Glomerular visceral epithelial cell (primary cell): Measurements from ENCODE around the gene SLC26A2.

Experiments used
- DNase-seq: peaks from one replicate; pipeline ENCODE4 v3.0.0-alpha.2; 2016; ENCODE audit errors: extremely low spot score

The SLC26A2 gene

DNA sequence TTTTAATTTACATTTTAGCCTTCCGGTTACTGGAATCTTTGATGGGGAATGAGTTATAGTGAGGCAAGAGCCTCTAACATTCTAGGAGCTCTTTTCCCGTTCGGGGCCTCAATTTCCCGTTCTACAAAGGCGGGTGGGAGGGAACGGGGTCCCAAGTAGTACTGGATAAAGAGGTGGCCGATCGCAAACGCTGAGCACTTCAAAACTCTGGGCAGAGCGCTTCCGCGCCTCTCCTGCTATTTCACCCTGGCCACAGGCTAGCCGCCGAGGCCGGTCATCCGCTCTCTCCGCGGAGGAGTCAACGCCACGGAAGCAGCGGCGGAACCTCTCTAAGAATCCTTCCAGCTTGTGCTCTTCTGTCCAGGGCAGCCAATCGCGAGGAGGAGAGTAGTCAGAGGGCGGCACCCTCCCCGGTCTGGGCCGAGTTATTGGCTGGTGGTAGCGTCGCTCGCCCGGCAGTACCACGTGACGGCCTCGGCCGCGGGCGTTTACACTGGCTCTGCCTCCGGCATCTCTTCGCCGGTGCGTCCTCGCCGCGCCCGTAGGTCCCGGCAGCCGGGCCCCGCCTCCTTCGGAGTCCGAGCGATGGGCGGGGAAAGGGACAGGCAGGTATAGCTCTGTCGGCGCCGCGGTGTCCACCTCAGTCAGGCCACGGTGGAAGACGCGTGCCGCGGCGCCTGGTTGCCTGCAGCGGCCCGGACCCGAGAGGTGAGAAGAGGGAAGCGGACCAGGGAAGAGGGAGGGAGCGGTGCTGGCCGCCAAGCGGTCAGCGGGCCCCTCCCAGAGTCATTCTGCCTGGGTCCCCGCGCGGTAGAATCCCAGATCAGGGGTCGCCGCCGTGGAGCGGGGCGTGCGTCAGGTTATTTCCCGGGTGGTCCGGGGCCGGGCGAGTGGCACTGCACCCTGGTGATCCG is at the start of gene SLC26A2:
SLC26A2 (plus strand) TSS at position 487 of the 914 bp plus-strand sequence. CDS start 16,895 bp downstream, outside the sequence.
- DNase-seq = peak; percentile 98

DNA sequence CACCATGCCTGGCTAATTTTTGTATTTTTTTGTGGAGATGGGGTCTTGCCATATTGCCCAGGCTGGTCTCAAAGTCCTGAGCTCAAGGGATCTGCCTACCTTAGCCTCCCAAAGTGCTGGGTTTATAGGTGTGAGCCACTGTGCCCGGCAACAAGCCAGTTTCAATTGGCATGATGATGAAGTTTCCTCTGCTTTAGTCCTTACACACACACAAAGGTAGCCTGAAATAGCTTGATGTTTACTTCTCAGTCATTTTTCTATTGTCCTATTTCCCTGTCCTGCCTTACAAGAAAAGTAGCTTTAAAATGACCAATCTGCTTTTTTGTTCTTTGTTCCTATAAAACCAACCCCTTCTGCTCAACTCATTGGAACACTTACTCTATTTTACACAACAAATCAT is 49.5 kb upstream of the SLC26A2 start:
- DNase-seq = no peak

DNA sequence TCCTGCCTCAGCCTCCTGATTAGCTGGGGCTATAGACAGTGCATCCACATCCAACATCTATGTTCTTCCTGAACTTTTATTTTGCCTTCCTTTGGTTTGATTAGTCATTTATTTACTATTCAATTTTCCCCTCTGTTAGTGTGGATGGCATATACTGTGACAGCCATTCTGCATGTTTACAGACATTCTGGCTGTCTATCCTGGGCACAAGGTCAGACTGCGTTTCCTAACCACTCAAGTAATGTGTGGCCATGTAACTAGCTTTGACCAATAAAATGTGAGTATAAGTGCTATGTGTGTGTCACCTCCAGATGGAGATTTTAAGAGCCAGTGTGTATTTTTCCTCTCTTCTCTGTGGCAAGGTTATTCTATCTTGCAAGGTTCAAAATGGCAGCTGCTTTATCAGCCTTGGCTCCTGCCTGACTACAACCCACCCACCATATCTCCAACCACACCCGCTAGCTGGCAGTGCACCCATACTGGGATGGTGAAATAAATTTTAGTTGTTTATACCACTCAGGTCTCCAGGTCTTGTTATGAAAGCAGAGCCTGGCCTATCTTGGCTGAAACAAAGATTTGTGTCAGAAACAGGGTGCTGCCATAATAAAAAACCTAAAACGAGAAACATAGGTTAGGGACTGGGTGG is 48.2 kb upstream of the SLC26A2 start:
- no peak for DNase-seq

DNA sequence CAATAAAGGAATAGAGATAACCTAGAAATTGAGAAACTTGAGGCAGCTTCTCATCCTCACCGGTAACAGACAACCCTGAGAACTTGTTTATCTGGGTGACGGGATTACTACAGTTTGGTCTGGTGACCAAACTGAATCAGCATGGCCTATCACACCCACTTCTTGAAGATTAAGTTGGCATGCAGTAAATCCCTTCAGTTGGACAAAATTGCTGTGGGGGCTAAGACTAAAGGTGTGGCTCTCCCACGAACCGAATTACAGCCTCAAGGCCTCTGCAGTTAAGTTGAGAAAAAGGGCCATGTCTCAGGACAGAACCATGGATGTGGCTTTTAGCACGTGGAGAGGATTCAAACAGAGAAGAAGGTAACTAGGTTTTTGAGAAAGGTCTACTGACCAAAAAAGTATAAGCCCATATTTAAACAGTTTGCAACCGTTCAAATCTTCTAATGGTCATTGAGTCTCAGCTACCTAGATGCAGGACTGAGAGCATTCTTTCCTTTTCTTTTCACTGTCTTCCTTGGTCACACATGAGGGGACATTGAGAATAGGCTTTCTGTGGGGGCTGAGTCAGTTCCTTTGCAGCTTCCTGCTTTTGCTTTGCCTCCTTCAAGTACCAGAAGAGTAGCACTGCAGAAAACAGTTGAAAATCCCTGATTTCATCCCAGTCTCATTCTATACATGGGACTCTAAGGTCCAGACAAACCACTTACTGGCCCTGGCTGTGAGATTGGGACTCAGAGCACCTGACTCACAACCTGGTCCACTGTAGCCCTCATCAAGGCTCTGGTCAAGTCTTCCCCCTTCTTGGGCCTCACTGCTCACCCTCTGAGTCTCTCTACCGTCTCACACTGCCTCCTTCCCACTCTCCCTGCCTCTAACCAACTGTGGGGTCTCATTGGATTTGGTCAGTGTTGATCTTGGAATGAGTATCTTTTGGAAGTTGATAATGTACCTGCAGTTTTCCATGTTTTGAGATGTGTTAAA is 46.8 kb upstream of the SLC26A2 start:
- DNase-seq = peak; percentile 72

DNA sequence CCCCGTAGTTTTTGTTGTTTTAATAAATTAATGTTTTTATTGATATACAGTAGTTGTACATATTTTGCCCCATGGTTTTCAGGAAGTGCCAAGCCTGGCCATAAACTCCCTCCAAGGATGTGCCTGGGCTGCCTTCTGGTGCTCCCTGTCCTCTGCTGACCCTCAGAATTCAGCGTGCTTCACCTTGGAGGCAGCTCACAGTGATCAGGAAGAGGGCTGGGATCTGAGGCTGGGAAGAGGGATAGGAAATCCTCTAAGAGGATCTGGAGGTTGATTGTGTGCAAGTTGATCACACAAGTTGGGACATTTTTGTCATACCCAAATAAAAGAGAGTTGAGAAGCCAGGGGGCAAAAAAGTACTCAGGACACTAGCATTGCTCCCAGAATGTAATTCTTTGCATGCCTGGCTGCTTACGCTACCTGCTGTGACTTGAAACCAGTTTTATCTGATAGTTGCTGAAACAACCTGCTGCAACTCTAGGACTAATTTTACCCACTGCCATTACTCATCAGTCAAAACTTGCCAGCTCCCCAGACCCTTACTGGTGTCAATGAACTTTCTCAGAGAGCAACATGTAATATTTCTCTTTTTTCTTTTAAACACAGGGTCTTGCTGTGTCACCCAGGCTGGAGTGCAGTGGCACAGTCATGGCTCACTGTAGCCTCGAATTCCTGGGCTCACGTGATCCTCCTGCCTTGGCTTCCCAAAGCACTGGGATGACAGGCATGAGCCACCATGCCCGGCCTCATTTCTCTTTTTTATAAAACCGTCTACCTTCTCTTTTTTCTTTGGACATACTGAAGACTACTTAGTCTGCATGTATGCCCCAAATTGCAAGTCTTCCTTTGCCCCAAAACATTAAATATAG is 44.9 kb upstream of the SLC26A2 start:
- no peak for DNase-seq

DNA sequence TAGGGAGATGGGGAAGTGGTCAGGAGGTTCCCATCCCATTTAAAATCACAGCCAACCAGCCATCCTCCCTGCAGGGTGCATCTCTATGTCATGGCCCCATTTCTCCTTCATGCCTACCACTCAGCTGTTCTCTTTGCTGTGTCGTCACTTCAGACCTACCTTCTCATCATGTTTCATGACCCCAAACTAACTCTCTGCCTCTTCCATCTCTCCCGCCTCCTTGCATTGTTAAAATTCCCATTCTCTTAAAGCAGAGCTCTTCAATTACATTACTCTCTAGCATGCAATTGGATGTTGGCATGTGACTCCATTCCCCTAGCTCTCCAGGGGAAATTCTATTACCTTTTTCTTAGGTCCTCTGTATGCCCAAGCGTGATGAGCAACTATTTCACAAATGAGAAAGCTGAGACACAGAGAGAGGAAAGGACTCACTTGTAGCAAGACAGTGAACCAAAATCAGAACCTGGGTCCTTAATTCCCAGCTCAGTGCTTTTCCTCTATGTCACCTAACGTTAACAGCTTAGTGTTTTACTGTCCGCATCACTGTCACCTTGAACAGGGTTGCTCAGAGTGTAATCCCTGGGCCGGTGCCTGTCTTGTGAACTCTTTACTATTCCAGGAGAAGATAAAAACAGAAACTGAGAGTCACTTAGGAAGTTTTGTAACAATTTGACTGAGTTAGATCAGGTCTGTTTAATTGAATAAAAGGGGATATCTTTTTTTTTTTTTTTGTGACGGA is 44.1 kb upstream of the SLC26A2 start:
- DNase-seq = no peak

DNA sequence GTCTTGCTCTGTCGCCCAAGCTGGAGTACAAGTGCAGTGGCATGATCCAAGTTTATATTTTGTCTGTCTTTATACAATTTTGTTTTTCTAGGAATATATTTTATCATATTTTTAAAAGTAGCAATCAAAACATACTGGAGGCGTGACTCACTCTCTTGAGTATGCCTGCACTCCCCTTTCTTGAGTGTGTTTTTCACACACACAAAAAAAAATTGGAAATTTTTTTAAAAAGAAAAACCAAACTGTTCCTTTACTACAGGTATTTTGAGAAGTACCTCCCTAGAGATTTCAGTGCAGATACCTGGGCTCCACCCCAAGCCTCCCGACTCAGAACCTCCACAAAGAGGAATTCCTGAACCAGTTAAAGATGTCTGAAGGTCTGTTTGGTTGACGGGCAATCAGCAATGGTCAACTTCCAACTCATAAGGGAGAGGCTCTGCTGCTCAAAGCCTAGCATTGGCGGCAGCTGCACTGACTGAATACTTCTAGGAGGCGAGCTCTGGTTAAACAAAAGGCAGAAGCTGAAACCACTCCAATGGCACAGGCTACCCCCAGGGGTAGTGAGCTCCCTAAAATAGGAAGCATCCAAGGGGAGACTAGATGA is 43.4 kb upstream of the SLC26A2 start:
- no peak for DNase-seq

DNA sequence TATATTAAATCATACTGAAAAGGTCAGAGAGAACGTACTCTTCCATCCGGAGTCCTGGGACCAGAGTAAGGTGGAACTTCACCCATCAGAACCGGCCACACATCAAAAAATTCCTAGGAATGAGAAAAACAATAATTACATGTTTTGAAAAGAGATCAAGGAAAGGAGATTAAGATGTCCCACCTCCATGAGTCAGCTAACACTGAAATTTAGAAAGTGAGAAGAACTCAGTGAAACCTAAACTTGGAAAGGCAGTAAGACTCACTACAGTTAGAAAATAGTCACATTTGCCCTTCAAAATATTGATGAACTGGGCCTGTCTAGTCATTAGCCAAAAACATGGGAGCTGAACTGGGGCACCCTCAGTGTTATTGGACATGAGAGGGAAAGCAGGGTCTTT is 39.0 kb upstream of the SLC26A2 start:
- no peak for DNase-seq

DNA sequence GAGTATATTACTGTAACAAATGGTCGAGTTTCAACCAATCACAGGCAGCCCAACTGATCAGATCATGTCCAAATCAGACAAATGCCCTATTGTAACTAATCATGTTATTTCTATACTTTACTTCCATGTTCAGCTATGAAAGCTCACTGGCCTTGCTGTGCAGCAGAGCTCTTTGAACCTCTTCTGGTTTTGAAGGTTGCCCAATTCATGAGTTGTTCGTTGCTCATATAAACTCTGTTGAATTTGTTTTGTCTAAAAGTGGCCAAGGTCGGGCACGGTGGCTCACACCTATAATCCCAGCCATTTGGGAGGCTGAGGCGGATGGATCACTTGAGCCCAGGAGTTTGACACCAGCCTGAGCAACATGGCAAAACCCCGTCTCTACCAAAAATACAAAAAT is 37.6 kb upstream of the SLC26A2 start:
- no peak for DNase-seq

DNA sequence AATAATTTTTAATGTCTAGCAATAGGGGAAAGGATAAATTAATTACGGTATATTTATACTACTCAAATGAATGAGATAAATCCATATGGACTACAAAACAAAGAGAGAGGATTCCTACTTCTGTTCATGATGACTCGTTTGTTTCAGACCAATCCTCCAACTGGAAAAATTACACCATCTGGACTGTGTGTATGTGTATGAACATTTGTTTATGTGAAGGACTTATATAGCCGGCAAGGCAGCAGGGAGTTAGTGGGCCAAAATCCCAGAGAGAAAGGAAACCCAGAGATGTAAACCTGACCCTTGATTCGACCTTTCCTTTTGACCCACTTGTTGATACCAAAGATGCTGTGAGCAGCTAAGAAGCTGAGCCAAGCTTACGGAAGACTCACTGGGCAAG is 36.1 kb upstream of the SLC26A2 start:
- no peak for DNase-seq

DNA sequence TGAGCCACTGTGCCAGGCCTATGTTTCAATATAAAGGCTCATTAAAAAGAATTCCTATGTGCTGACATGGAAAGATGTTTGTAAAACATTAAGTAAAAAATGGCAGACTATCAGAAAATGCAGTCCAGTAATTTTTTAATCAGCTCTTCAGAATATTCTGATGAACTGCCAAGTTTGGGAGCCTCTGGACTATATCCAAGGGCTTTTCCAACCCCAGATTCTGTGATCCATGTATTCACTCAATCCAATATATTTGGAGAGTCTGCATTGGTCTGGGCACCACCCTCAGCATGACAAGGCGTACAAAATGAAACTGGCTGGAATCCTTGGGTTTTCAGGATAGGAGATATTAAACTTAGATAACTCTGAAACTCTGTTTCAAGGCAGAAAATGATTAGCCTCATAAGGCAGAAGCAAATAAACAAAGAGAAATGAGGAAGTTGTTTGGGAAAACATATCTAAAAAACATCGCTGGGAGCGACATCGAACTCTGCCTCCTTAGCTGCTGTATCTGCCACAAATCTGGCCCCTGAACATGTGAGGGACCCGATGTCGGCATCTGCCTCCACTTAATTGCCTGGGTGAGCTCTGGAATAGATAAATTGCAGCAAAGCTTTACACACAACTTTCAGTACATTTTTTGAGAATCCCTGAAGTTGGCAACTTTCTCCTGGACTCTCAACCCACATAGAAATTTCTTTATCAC is 30.4 kb upstream of the SLC26A2 start:
- no peak for DNase-seq

DNA sequence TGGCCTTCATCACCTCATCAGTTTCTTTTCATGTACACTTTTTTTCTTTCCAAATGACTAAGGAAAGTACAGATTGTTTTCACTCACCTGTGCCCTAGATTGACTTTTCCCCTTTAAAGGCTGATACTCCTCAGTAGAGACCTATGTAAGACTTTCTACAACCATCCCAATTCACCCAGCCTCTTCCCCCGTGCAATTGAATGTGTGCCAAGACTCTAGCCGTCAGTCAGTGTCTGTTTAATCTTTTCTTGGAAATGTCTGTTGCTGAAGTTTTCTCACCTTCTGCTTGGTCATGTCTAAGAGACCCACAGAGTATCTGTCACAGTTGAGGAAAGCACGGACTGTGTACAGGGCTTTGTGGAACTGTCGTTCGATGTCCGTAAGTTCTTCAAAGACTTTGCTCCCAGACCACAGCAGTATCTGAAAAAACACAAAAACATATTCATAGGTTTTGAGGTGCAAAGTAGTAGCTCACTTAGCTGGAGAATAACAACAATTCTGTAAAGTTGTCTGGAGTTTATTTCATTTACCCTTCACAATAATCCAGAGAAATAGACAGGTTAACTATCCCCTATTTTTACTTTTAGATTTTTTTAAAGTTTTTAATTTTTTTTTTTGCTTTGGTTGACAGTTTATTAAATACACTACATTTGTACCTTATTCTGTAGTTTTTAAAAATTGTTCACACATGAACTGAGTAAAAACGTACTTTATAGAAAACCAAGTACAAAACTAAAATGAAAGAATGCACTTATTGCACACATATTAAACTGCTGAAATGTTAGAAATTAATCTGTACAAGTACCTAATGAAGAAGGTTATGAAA is 29.6 kb upstream of the SLC26A2 start:
- DNase-seq = no peak

DNA sequence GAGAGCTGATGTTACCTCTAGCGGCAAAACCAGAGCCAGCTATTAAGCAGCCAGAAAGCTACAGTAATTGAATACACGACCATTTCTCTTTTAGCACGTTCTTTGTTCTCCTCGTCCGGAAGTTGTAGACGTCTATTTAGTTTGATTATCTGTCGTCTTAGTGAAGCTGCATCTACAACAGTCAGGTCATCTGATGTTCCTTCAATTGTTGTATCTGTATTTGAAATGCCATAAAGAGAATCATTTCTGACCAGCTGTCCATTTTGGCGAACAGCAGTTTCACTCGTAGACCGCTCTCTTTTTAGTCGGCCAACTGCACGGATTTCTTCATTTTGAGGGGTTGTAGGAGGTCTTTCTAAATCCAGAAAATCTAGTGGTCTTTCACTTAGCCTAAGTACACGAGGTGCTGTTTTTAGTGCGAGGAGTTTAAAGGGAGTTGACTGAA is 28.5 kb upstream of the SLC26A2 start:
- no peak for DNase-seq

DNA sequence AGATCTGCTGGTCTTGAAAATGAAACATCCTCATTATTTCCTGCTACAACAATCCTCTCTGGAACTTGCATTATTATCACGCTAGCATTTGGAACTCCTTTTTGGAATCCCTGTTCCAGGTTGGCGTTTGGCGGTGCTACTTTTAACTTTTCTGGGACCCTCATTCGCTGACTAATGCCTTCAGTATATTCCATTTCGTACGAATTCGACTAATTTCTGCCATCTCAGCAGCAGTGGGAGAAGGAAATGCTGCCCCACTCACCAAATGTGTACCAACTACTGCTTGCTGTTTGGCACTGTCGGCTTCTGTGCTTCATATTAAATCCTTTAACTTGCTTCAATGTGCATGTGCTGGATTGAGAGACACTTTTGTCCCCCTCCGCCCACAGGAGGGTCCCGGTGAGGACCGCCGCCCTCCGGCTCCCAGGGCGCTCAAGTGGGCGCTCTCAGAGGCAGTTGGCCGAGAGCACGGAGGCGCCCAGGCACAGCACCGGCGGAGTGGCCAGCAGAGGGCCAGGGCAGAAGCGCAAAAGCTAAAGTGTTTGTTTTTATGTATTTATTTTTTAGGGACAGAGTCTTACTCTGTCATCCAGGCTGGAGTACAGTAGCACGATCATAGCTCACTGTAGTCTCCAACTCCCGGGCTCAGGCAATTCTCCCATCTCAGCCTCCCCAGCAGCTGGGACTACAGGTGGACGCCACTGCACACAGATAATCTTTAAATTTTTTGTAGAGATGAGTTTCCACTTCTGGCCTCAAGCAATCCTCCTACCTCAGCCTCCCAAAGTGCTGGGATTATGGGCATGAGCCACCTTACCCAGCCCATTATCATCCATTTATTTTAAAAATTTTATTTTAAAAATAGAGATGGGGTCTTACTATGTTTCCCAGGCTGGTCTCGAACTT is 27.9 kb upstream of the SLC26A2 start:
- no peak for DNase-seq

DNA sequence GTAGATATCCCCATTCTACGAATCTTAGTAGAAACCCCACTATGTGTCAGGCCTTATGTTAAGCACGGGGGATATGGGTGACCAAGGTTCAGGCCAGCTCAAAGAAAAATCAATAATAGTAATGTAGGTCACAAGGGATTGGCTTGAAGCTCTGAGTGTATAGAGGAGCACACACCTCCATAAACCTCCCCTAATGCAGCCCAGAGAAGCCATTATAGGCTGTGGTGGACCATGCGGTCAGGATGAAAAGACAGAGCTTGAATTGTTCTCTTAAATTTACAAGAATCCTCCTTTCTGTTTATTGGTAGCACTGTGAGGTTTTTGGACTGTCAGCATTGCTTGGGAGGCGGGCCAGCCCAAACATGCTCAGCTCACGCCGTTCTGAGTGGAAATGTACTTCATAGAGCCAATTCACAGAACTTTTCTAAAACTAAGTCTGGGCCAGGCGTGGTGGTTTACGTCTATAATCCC is 25.1 kb upstream of the SLC26A2 start:
- DNase-seq = no peak

DNA sequence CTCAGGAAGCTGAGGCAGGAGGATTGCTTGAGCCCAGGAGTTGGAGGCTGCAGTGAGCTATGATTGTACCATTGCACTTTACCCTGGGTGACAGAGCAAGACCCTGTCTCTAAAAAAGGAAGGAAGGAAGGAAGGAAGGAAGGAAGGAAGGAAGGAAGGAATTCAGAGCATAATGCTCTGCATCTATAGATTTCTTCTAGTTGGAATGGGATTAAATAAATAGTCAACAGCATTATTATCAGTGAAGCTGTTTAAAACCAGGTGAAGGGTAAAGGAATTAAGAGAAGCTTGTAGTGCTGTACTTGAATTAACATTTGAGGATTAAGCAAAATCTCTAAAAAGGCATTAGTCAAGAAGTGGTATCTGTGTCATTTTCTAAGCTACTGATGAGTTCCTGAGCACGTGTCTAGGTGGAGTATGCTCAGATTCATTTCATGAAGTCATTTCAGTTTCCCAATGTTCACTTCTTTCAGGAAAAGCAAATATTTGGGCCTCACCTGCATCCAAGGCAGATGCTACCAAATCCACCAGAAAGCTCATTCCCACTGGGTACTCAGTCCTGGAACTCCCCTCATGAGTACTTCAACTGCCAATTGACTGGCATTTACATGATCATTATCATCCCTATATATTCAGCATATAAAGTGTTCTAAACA is 24.4 kb upstream of the SLC26A2 start:
- DNase-seq = no peak

DNA sequence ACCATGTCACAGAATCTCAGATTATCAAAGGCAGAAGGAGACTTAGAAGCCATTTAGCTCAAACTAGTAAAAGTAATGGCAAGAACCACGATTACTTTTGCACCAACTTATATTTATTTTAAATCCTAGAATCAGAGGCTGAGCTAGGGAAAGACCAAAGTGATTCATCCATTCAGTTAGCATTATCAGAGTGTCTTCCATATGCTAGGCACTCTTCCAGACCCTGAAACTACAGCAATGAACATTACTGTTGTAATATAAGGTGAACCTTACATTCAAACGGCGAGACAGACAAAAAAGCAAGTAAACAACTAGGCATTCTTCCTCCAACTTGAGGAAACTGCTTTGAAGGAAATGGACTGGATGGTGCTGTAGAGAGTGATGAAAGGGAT is 23.9 kb upstream of the SLC26A2 start:
- DNase-seq = no peak
